ENCODE measurements around the gene SRRM3. TPM values are rescaled to one million over a fixed set of nuclear protein-coding genes. Genes with fewer than 3 reads are reported as not detected.
"Not testable (repeated sequence)": the region's sequence is repeated elsewhere in the genome, so short reads cannot be mapped to it uniquely, and the experiment has no call there.

SRRM3 gene
- polyA plus RNA-seq, 3 donors: 1.9 to 9.4 (median 1.9) TPM

- H3K27ac ChIP-seq (ENCODE audit: low read depth, low read length): no peak overlapping the region
- 72 to 81% (median 77%) methylated on average over 2 of the region's 2 CpGs for WGBS, 3 donors
Measured at GRCh38 chr7:76222333-76222732, 20.6 kb downstream of the SRRM3 start.

GRCh38 chr7:76222839-76223238 lies 21.1 kb downstream of the SRRM3 start:
- H3K27ac ChIP-seq (ENCODE audit: low read depth, low read length): no peak overlapping the region
- 57 to 69% (median 65%) methylated on average over 5 of the region's 5 CpGs for WGBS, 3 donors

- H3K27ac ChIP-seq (ENCODE audit: low read depth, low read length): no peak overlapping the region
- whole genome bisulfite sequencing, 3 donors: 16 to 22% (median 21%) methylated on average over 3 of the region's 3 CpGs
Measured at GRCh38 chr7:76223286-76223972, 21.7 kb downstream of the SRRM3 start.

- no peak overlapping the region for H3K27ac ChIP-seq (ENCODE audit: low read depth, low read length)
- WGBS, 3 donors: 20 to 36% (median 22%) methylated on average over 11 of the region's 11 CpGs
Measured at GRCh38 chr7:76224695-76225094, 23.0 kb downstream of the SRRM3 start.

- WGBS, 3 donors: 10 to 14% (median 10%) methylated on average over 9 to 11 of the region's 11 CpGs
- H3K27ac ChIP-seq (ENCODE audit: low read depth, low read length): no peak overlapping the region
Measured at GRCh38 chr7:76225379-76225778, 23.7 kb downstream of the SRRM3 start.

GRCh38 chr7:76225951-76226350 lies 24.3 kb downstream of the SRRM3 start:
- no peak overlapping the region for H3K27ac ChIP-seq (ENCODE audit: low read depth, low read length)
- 55 to 57% (median 55%) methylated on average over 2 of the region's 2 CpGs for WGBS, 3 donors

GRCh38 chr7:76226878-76227423 lies 25.3 kb downstream of the SRRM3 start:
- 69 to 88% (median 83%) methylated on average over 1 of the region's 1 CpG for WGBS, 3 donors
- not testable (repeated sequence) for H3K27ac ChIP-seq (ENCODE audit: low read depth, low read length)

- 75 to 84% (median 79%) methylated on average over 5 of the region's 5 CpGs for WGBS, 3 donors
- H3K27ac ChIP-seq (ENCODE audit: low read depth, low read length): no peak overlapping the region
Measured at GRCh38 chr7:76230214-76230613, 28.5 kb downstream of the SRRM3 start.

- H3K27ac ChIP-seq (ENCODE audit: low read depth, low read length): no peak overlapping the region
- WGBS, 3 donors: 50 to 62% (median 60%) methylated on average over 6 of the region's 6 CpGs
Measured at GRCh38 chr7:76231071-76231470, 29.4 kb downstream of the SRRM3 start.

GRCh38 chr7:76231583-76231982 lies 29.9 kb downstream of the SRRM3 start:
- 38 to 47% (median 45%) methylated on average over 9 of the region's 9 CpGs for WGBS, 3 donors
- H3K27ac ChIP-seq (ENCODE audit: low read depth, low read length): no peak overlapping the region

- H3K27ac ChIP-seq (ENCODE audit: low read depth, low read length): no peak overlapping the region
- 69 to 72% (median 70%) methylated on average over 10 of the region's 10 CpGs for WGBS, 3 donors
Measured at GRCh38 chr7:76232698-76233097, 31.0 kb downstream of the SRRM3 start.

- no peak overlapping the region for H3K27ac ChIP-seq (ENCODE audit: low read depth, low read length)
- WGBS, 3 donors: 59 to 78% (median 77%) methylated on average over 5 of the region's 5 CpGs
Measured at GRCh38 chr7:76233538-76234281, 32.0 kb downstream of the SRRM3 start.

- 47 to 58% (median 54%) methylated on average over 4 of the region's 4 CpGs for WGBS, 3 donors
Measured at GRCh38 chr7:76234282-76234584, 32.5 kb downstream of the SRRM3 start.

GRCh38 chr7:76234931-76235441 lies 33.3 kb downstream of the SRRM3 start:
- 4 to 6% (median 4%) methylated on average over 35 to 48 of the region's 48 CpGs for WGBS, 3 donors
- no peak overlapping the region for H3K27ac ChIP-seq (ENCODE audit: low read depth, low read length)

More at GRCh38 chr7:76234282-76234584, 32.5 kb downstream of the SRRM3 start:
- H3K27ac ChIP-seq (ENCODE audit: low read depth, low read length): no peak overlapping the region

- no peak overlapping the region for H3K27ac ChIP-seq (ENCODE audit: low read depth, low read length)
- 61 to 74% (median 65%) methylated on average over 8 of the region's 8 CpGs for WGBS, 3 donors
Measured at GRCh38 chr7:76236224-76236623, 34.5 kb downstream of the SRRM3 start.

- H3K27ac ChIP-seq (ENCODE audit: low read depth, low read length): no peak overlapping the region
Measured at GRCh38 chr7:76238326-76238725, 36.6 kb downstream of the SRRM3 start.

GRCh38 chr7:76241141-76241540 lies 39.4 kb downstream of the SRRM3 start:
- 82 to 94% (median 88%) methylated on average over 5 of the region's 5 CpGs for WGBS, 3 donors

More at GRCh38 chr7:76238326-76238725, 36.6 kb downstream of the SRRM3 start:
- WGBS, 3 donors: 13 to 37% (median 32%) methylated on average over 12 of the region's 12 CpGs

GRCh38 chr7:76242517-76243063 lies 40.9 kb downstream of the SRRM3 start:
- 89 to 90% (median 90%) methylated on average over 5 of the region's 5 CpGs for whole genome bisulfite sequencing, 3 donors
- H3K27ac ChIP-seq (ENCODE audit: low read depth, low read length): not testable (repeated sequence)

More at GRCh38 chr7:76241141-76241540, 39.4 kb downstream of the SRRM3 start:
- no peak overlapping the region for H3K27ac ChIP-seq (ENCODE audit: low read depth, low read length)

GRCh38 chr7:76244781-76245391 lies 43.2 kb downstream of the SRRM3 start:
- 31 to 38% (median 33%) methylated on average over 3 of the region's 3 CpGs for WGBS, 3 donors
- H3K27ac ChIP-seq (ENCODE audit: low read depth, low read length): no peak overlapping the region
